Peyer's patch (tissue), 4 donors: ENCODE results near the gene ANG.
"Not testable (repeated sequence)": the region's sequence is repeated elsewhere in the genome, so short reads cannot be mapped to it uniquely, and the experiment has no call there.

Experiments
- POLR2A ChIP-seq, 2 donors: fragments of 450-650 bp; IDR thresholded peaks; one replicate each; pipeline ENCODE4 v1.5.1; 2017; ENCODE audit warnings: antibody characterized with exemption in 2 of 2, mild to moderate bottlenecking in 2 of 2, moderate library complexity in 2 of 2
- TF ChIP-seq, protein P1 (sequence below), 6 experiments: fragments of 450-650 bp in 4 of 6; fragments of 200-600 bp in 2 of 6; sonication (generic) in 1 of 6; IDR thresholded peaks; one replicate each; pipeline ENCODE4 v1.5.1; 2017 to 2019; ENCODE audit warnings: antibody characterized with exemption in 6 of 6, mild to moderate bottlenecking in 3 of 6, moderate library complexity in 1 of 6

DNA sequence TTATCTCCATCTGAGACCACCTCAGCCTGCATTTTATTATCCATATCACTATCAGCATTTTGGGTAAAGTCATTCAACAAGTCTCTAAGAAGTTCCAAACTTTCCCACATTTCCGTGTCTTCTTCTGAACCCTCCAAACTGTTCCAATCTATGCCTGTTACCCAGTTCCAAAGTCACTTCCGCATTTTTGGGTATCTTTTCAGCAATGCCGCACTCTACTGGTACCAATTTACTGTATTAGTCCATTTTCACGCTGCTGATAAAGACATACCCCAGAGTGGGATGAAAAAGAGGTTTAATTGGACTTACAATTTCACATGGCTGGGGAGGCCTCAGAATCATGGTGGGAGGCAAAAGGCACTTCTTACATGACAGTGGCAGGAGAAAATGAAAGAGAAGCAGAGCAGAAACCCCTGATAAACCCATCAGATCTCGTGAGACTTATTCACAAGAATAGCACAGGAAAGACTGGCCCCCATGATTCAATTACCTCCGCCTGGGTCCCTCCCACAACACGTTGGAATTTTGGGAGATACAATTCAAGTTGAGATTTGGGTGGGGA, 22.1 kb upstream of the ANG start:
- not testable (repeated sequence) for TF ChIP-seq POLR2A (IDR thresholded peaks at IDR 0.05)
- TF ChIP-seq, protein P1, sequence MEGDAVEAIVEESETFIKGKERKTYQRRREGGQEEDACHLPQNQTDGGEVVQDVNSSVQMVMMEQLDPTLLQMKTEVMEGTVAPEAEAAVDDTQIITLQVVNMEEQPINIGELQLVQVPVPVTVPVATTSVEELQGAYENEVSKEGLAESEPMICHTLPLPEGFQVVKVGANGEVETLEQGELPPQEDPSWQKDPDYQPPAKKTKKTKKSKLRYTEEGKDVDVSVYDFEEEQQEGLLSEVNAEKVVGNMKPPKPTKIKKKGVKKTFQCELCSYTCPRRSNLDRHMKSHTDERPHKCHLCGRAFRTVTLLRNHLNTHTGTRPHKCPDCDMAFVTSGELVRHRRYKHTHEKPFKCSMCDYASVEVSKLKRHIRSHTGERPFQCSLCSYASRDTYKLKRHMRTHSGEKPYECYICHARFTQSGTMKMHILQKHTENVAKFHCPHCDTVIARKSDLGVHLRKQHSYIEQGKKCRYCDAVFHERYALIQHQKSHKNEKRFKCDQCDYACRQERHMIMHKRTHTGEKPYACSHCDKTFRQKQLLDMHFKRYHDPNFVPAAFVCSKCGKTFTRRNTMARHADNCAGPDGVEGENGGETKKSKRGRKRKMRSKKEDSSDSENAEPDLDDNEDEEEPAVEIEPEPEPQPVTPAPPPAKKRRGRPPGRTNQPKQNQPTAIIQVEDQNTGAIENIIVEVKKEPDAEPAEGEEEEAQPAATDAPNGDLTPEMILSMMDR (IDR thresholded peaks at IDR 0.05): not testable (repeated sequence)
